Astrocyte (in vitro differentiated cells and primary cell): ENCODE data around the gene SPRR1B. TPM values are rescaled to one million over a fixed set of nuclear protein-coding genes. Genes with fewer than 3 reads are reported as not detected.

ENCODE experiments used
- DNase-seq: peaks from one replicate; pipeline ENCODE4 v3.0.0-alpha.2; 2010; ENCODE audit warnings: low read depth
- FAIRE-seq: peaks from 2 replicates; lab custom pipeline; 2011; peaks lifted over from hg19 to GRCh38; lab: Jason Lieb, UNC
- H2AFZ ChIP-seq: 2 replicates; pipeline ENCODE4 v1.6.0; 2012; ENCODE audit warnings: low read depth, low read length, inconsistent platforms
- H3K27ac ChIP-seq: 2 replicates; pipeline ENCODE4 v1.5.1; 2011; ENCODE audit warnings: low read depth, low read length, inconsistent platforms
- H3K27me3 ChIP-seq: 2 replicates; pipeline ENCODE4 v1.6.0; 2011; ENCODE audit warnings: low read length, inconsistent platforms; ENCODE audit not compliant: insufficient read depth
- H3K36me3 ChIP-seq: 2 replicates; pipeline ENCODE4 v1.5.1; 2011; ENCODE audit warnings: low read length, inconsistent platforms; ENCODE audit not compliant: insufficient read depth
- H3K4me1 ChIP-seq: 2 replicates; pipeline ENCODE4 v1.5.1; 2011; ENCODE audit warnings: low read length, inconsistent platforms; ENCODE audit not compliant: insufficient read depth
- H3K4me2 ChIP-seq: 2 replicates; pipeline ENCODE4 v1.6.0; 2012; ENCODE audit warnings: low read length, inconsistent platforms
- H3K4me3 ChIP-seq: 2 replicates; pipeline ENCODE4 v1.5.1; 2011; ENCODE audit warnings: low read depth, mild to moderate bottlenecking, low read length, inconsistent platforms; ENCODE audit not compliant: insufficient read depth
- H3K79me2 ChIP-seq: 2 replicates; pipeline ENCODE4 v1.6.0; 2012; ENCODE audit warnings: mild to moderate bottlenecking, low read length, inconsistent platforms; ENCODE audit not compliant: insufficient read depth
- H3K9ac ChIP-seq: 2 replicates; pipeline ENCODE4 v1.6.0; 2012; ENCODE audit warnings: mild to moderate bottlenecking, low read length, inconsistent platforms
- H3K9me3 ChIP-seq: 2 replicates; pipeline ENCODE4 v1.5.1; 2012; ENCODE audit warnings: low read depth, mild to moderate bottlenecking, low read length, inconsistent platforms; ENCODE audit not compliant: insufficient read depth
- H4K20me1 ChIP-seq: 2 replicates; pipeline ENCODE4 v1.6.0; 2012; ENCODE audit warnings: low read length, inconsistent platforms; ENCODE audit not compliant: insufficient read depth
- H3K27ac Mint-ChIP-seq: one replicate; pipeline ENCODE4 v1.8.0; 2021; ENCODE audit warnings: mild to moderate bottlenecking, mixed read lengths; ENCODE audit not compliant: unreplicated experiment
- H3K27me3 Mint-ChIP-seq: one replicate; pipeline ENCODE4 v1.8.0; 2021; ENCODE audit warnings: low read depth, mixed read lengths; ENCODE audit not compliant: unreplicated experiment
- H3K36me3 Mint-ChIP-seq: one replicate; pipeline ENCODE4 v1.8.0; 2021; ENCODE audit warnings: low read depth, mixed read lengths; ENCODE audit not compliant: unreplicated experiment
- H3K4me1 Mint-ChIP-seq: one replicate; pipeline ENCODE4 v1.8.0; 2021; ENCODE audit warnings: low read depth, mixed read lengths; ENCODE audit not compliant: unreplicated experiment
- H3K4me3 Mint-ChIP-seq: one replicate; pipeline ENCODE4 v1.8.0; 2021; ENCODE audit warnings: mild to moderate bottlenecking, moderate library complexity, mixed read lengths; ENCODE audit not compliant: unreplicated experiment
- H3K9me3 Mint-ChIP-seq: one replicate; pipeline ENCODE4 v1.8.0; 2021; ENCODE audit warnings: mild to moderate bottlenecking, mixed read lengths; ENCODE audit not compliant: unreplicated experiment
- EZH2 ChIP-seq: IDR thresholded peaks from 2 replicates; pipeline ENCODE4 v1.6.1; 2012; ENCODE audit warnings: mild to moderate bottlenecking, low read length, inconsistent platforms; ENCODE audit not compliant: insufficient read depth
- total RNA-seq: library from RNA; stranded (reverse); gene quantifications from 2 replicates; pipeline ENCODE4 v1.2.1, GENCODE V29; 2021
- TF ChIP-seq, protein P1 (sequence below): IDR thresholded peaks from 2 replicates; pipeline ENCODE4 v1.5.1; 2011; ENCODE audit warnings: low read depth, mild to moderate bottlenecking, inconsistent platforms, low read length, moderate library complexity; ENCODE audit not compliant: insufficient read depth

The SPRR1B gene
- total RNA-seq, 1 donor from 2014 or later: 0.39 TPM

DNA sequence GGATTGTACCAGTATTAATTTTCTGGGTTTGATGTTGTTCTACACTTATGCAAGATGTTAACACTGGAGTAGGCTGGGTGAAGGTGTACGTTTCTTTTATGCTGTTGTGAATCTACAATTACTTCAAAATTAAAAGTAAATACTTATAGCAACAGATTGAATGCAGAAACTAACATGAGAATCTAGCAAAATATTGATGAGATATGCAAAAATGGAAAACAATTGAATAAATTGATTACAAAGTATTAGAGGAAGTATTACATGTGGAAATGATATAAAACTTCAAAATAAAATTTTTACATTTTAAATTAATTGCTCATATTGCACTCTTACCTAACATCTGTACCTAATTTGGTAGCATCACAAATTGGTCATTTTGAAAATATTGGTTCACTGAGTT, 35.2 kb upstream of the SPRR1B start:
- no peak overlapping the region for H3K9ac ChIP-seq
- Mint-ChIP-seq H3K36me3 (no peaks in the 10 kb centered on the region), H3K4me1 (no peaks in the 10 kb centered on the region), H3K27ac (no peak overlapping the region), H3K9me3 (peaks cover 5% of the 10 kb centered on the region), H3K27me3 (no peaks in the 10 kb centered on the region), H3K4me3 (no peak overlapping the region)
- H3K4me3 ChIP-seq: no peak overlapping the region
- H2AFZ ChIP-seq: no peak overlapping the region
- H3K36me3 ChIP-seq: no peaks in the 10 kb centered on the region
- H3K9me3 ChIP-seq: peaks cover 4% of the 10 kb centered on the region
- no peak overlapping the region for H3K4me2 ChIP-seq
- no peaks in the 10 kb centered on the region for H3K4me1 ChIP-seq
- FAIRE-seq: no peak
- DNase-seq: no peak
- H3K79me2 ChIP-seq: no peaks in the 10 kb centered on the region
- H4K20me1 ChIP-seq: no peaks in the 10 kb centered on the region
- H3K27ac ChIP-seq: no peak overlapping the region
- no peaks in the 10 kb centered on the region for H3K27me3 ChIP-seq
- TF ChIP-seq EZH2: no peak
- TF ChIP-seq, protein P1, sequence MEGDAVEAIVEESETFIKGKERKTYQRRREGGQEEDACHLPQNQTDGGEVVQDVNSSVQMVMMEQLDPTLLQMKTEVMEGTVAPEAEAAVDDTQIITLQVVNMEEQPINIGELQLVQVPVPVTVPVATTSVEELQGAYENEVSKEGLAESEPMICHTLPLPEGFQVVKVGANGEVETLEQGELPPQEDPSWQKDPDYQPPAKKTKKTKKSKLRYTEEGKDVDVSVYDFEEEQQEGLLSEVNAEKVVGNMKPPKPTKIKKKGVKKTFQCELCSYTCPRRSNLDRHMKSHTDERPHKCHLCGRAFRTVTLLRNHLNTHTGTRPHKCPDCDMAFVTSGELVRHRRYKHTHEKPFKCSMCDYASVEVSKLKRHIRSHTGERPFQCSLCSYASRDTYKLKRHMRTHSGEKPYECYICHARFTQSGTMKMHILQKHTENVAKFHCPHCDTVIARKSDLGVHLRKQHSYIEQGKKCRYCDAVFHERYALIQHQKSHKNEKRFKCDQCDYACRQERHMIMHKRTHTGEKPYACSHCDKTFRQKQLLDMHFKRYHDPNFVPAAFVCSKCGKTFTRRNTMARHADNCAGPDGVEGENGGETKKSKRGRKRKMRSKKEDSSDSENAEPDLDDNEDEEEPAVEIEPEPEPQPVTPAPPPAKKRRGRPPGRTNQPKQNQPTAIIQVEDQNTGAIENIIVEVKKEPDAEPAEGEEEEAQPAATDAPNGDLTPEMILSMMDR: no peak

DNA sequence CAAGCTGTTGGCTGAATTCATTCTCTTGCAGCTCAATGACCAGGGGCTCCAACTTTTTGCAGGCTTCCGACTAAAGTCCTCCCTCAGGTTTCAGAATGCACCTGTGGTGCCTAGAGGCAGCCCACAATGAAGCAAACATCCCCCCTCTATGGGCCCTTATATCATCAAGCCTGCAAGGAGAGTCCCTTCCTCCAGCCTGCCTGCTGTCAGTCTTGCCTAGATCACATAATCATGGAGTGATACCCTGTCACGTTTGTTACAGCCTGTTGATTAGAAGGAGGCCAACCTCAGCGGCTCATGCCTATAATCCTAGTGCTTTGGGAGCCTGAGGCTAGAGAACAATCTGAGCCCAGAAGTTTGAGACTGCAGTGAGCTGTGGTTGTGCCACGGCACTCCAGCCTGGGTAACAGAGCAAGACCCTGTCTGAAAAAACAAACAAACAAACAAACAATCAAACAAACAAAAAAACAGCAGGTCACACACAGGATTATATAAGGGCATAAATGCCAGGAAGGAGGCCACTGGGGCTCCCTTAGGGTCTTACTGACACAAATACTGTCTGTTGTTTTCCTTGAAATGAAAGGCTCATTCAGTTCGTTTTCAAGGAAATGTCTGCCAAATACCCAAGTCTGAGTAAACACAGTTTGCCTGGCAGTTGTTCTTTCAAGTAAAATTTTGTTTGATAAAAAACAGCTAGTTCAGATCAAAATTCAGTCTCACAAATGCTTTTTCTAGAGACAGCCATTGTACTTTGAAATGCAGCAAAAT, 34.2 kb upstream of the SPRR1B start:
- H3K79me2 ChIP-seq: no peaks in the 10 kb centered on the region
- Mint-ChIP-seq H3K9me3 (peaks cover 5% of the 10 kb centered on the region), H3K4me3 (no peak overlapping the region), H3K27me3 (no peaks in the 10 kb centered on the region), H3K36me3 (no peaks in the 10 kb centered on the region), H3K27ac (no peak overlapping the region), H3K4me1 (no peaks in the 10 kb centered on the region)
- H3K9me3 ChIP-seq: peaks cover 5% of the 10 kb centered on the region
- no peak overlapping the region for H3K4me3 ChIP-seq
- FAIRE-seq (no peak), DNase-seq (no peak)
- no peak overlapping the region for H3K27ac ChIP-seq
- no peaks in the 10 kb centered on the region for H3K4me1 ChIP-seq
- no peak overlapping the region for H3K4me2 ChIP-seq
- no peak for TF ChIP-seq EZH2
- TF ChIP-seq, protein P1: no peak
- H3K36me3 ChIP-seq: no peaks in the 10 kb centered on the region
- no peak overlapping the region for H2AFZ ChIP-seq
- no peaks in the 10 kb centered on the region for H3K27me3 ChIP-seq
- H3K9ac ChIP-seq: no peak overlapping the region
- no peaks in the 10 kb centered on the region for H4K20me1 ChIP-seq

DNA sequence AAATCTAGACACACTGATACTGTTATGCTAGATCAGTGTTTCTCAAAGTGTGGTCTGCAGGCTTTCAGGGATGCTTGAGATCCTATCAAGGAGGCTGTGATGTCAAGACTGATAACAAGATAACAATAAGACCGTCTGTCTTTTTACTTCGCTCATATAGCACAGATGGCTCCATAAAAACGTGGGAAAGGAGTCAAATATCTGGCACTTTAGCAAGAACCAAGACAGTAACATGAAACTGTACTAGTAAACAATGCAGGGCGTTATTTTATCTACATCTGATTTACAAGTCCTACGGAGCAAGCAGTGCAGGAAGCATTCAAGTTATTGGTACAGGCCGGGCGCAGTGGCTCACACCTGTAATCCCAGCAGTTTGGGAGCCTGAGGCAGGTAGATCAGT, 33.1 kb upstream of the SPRR1B start:
- no peak overlapping the region for H3K9ac ChIP-seq
- H2AFZ ChIP-seq: no peak overlapping the region
- no peaks in the 10 kb centered on the region for H3K27me3 ChIP-seq
- H3K4me1 Mint-ChIP-seq: no peaks in the 10 kb centered on the region
- no peaks in the 10 kb centered on the region for H3K36me3 ChIP-seq
- H3K9me3 ChIP-seq: peaks cover 5% of the 10 kb centered on the region
- TF ChIP-seq, protein P1: no peak
- no peak for TF ChIP-seq EZH2
- H3K4me2 ChIP-seq: no peak overlapping the region
- no peaks in the 10 kb centered on the region for H3K79me2 ChIP-seq
- no peaks in the 10 kb centered on the region for H3K36me3 Mint-ChIP-seq
- no peaks in the 10 kb centered on the region for H3K4me1 ChIP-seq
- DNase-seq: no peak
- no peak overlapping the region for H3K4me3 ChIP-seq
- no peak overlapping the region for H3K27ac ChIP-seq
- H3K27me3 Mint-ChIP-seq: peaks cover 4% of the 10 kb centered on the region
- no peaks in the 10 kb centered on the region for H4K20me1 ChIP-seq
- H3K4me3 Mint-ChIP-seq: no peak overlapping the region
- H3K27ac Mint-ChIP-seq: no peak overlapping the region
- no peak for FAIRE-seq
- peaks cover 5% of the 10 kb centered on the region for H3K9me3 Mint-ChIP-seq
